HepG2 (cell line): ENCODE results near the gene PMPCB.

Experiments
- BRCA1 ChIP-seq: sonication (generic); formaldehyde crosslinking; IDR thresholded peaks from 2 replicates; pipeline ENCODE4 v1.4.0; 2020; ENCODE audit warnings: missing genetic modification reagents
- MAFK ChIP-seq, 2 experiments: IDR thresholded peaks in 1 of 2; conservative IDR thresholded peaks in 1 of 2; 2 replicates each; pipeline ENCODE4 v1.6.1; 2011; ENCODE audit warnings: improper control_type of control experiment in 2 of 2, low read length in 2 of 2
- REST ChIP-seq, 2 experiments: IDR thresholded peaks; 2 replicates each; pipeline ENCODE4 v1.6.1; 2011 to 2012; ENCODE audit warnings: low read length in 2 of 2, borderline replicate concordance in 1 of 2, low read depth in 1 of 2, mild to moderate bottlenecking in 1 of 2, moderate library complexity in 1 of 2
- TBP ChIP-seq: sonication (generic); formaldehyde crosslinking; IDR thresholded peaks from 2 replicates; pipeline ENCODE4 v1.5.0; 2020; ENCODE audit warnings: missing genetic modification reagents
- ZNF543 ChIP-seq: sonication (generic); formaldehyde crosslinking; IDR thresholded peaks from 2 replicates; pipeline ENCODE4 v1.4.0; 2020; ENCODE audit warnings: mild to moderate bottlenecking, missing genetic modification reagents
- TF ChIP-seq, protein P1 (sequence below): sonication (generic); formaldehyde crosslinking; IDR thresholded peaks from 2 replicates; pipeline ENCODE4 v1.4.0; 2020; ENCODE audit warnings: missing genetic modification reagents
- TF ChIP-seq, protein P2 (sequence below): sonication (generic); formaldehyde crosslinking; IDR thresholded peaks from 2 replicates; pipeline ENCODE4 v1.8.1; 2023; ENCODE audit warnings: mild to moderate bottlenecking, inconsistent platforms, moderate library complexity, missing genetic modification reagents, borderline replicate concordance
- TF ChIP-seq, protein P3 (sequence below): sonication (generic); formaldehyde crosslinking; IDR thresholded peaks from 2 replicates; pipeline ENCODE4 v1.5.0; 2020; ENCODE audit warnings: mild to moderate bottlenecking, missing genetic modification reagents, moderate library complexity
- TF ChIP-seq, protein P4 (sequence below): sonication (generic); formaldehyde crosslinking; IDR thresholded peaks from 2 replicates; pipeline ENCODE4 v1.4.0; 2020; ENCODE audit warnings: missing genetic modification reagents, borderline replicate concordance

DNA sequence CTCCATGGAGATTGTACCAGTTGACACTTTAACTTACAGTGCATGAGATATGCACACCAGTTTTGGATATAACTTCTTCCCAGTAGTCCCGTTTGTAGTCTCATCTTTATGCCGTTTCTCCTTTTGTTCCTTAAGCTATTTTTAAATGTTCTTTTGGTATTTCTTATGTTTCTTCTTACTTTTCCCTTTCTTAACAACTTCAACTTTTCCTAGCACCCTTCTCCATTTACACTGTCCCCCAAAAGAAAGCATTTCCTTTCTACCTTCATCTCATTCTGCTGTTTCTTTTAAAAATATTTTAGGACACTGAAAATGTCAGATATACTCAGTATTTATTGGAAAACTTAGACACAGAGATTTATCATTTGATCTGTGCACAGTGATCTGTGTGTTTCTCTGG, 51.7 kb downstream of the PMPCB start:
- TF ChIP-seq REST (IDR thresholded peaks at IDR 0.05; ENCODE audit: borderline replicate concordance in 1 of 2, low read depth in 1 of 2, low read length in 2 of 2) (no peak), ZNF543 (CRISPR knock-in tag) (no peak), BRCA1 (no peak), TBP (CRISPR knock-in tag) (no peak), MAFK (conservative IDR thresholded peaks at IDR 0.05 in 1 of 2, IDR thresholded peaks at IDR 0.05 in 1 of 2; ENCODE audit: low read length in 2 of 2) (no peak)
- TF ChIP-seq, protein P1, sequence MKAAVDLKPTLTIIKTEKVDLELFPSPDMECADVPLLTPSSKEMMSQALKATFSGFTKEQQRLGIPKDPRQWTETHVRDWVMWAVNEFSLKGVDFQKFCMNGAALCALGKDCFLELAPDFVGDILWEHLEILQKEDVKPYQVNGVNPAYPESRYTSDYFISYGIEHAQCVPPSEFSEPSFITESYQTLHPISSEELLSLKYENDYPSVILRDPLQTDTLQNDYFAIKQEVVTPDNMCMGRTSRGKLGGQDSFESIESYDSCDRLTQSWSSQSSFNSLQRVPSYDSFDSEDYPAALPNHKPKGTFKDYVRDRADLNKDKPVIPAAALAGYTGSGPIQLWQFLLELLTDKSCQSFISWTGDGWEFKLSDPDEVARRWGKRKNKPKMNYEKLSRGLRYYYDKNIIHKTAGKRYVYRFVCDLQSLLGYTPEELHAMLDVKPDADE (CRISPR knock-in tag), result no peak
- TF ChIP-seq, protein P2, sequence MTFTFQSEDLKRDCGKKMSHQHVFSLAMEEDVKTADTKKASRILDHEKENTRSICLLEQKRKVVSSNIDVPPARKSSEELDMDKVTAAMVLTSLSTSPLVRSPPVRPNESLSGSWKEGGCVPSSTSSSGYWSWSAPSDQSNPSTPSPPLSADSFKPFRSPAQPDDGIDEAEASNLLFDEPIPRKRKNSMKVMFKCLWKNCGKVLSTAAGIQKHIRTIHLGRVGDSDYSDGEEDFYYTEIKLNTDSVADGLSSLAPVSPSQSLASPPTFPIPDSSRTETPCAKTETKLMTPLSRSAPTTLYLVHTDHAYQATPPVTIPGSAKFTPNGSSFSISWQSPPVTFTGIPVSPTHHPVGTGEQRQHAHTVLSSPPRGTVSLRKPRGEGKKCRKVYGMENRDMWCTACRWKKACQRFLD, result no peak
- TF ChIP-seq, protein P3, sequence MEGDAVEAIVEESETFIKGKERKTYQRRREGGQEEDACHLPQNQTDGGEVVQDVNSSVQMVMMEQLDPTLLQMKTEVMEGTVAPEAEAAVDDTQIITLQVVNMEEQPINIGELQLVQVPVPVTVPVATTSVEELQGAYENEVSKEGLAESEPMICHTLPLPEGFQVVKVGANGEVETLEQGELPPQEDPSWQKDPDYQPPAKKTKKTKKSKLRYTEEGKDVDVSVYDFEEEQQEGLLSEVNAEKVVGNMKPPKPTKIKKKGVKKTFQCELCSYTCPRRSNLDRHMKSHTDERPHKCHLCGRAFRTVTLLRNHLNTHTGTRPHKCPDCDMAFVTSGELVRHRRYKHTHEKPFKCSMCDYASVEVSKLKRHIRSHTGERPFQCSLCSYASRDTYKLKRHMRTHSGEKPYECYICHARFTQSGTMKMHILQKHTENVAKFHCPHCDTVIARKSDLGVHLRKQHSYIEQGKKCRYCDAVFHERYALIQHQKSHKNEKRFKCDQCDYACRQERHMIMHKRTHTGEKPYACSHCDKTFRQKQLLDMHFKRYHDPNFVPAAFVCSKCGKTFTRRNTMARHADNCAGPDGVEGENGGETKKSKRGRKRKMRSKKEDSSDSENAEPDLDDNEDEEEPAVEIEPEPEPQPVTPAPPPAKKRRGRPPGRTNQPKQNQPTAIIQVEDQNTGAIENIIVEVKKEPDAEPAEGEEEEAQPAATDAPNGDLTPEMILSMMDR (CRISPR knock-in tag), result no peak
- TF ChIP-seq, protein P4, sequence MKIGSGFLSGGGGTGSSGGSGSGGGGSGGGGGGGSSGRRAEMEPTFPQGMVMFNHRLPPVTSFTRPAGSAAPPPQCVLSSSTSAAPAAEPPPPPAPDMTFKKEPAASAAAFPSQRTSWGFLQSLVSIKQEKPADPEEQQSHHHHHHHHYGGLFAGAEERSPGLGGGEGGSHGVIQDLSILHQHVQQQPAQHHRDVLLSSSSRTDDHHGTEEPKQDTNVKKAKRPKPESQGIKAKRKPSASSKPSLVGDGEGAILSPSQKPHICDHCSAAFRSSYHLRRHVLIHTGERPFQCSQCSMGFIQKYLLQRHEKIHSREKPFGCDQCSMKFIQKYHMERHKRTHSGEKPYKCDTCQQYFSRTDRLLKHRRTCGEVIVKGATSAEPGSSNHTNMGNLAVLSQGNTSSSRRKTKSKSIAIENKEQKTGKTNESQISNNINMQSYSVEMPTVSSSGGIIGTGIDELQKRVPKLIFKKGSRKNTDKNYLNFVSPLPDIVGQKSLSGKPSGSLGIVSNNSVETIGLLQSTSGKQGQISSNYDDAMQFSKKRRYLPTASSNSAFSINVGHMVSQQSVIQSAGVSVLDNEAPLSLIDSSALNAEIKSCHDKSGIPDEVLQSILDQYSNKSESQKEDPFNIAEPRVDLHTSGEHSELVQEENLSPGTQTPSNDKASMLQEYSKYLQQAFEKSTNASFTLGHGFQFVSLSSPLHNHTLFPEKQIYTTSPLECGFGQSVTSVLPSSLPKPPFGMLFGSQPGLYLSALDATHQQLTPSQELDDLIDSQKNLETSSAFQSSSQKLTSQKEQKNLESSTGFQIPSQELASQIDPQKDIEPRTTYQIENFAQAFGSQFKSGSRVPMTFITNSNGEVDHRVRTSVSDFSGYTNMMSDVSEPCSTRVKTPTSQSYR (CRISPR knock-in tag), result no peak
